ENCODE data around the gene TEAD2.

DNA sequence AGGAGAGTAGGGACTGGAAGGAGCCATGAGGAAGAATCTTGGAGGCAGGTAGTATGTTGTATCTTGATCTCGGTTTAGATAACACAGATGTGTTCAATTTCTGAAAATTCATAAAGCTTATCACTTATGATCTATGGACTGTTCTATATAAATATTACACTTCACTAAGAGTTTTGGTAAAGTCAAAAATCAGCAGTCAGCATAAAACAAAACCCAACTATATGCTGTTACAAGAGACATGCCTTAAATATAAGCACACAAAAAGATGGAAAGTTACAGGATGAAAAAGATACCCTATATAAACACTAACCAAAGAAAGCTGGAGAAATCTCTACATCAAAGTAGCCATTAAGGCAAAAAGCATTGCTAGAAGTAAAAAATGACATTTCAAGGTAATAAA is 21.4 kb upstream of the TEAD2 start:
- TF ChIP-seq, protein P1, sequence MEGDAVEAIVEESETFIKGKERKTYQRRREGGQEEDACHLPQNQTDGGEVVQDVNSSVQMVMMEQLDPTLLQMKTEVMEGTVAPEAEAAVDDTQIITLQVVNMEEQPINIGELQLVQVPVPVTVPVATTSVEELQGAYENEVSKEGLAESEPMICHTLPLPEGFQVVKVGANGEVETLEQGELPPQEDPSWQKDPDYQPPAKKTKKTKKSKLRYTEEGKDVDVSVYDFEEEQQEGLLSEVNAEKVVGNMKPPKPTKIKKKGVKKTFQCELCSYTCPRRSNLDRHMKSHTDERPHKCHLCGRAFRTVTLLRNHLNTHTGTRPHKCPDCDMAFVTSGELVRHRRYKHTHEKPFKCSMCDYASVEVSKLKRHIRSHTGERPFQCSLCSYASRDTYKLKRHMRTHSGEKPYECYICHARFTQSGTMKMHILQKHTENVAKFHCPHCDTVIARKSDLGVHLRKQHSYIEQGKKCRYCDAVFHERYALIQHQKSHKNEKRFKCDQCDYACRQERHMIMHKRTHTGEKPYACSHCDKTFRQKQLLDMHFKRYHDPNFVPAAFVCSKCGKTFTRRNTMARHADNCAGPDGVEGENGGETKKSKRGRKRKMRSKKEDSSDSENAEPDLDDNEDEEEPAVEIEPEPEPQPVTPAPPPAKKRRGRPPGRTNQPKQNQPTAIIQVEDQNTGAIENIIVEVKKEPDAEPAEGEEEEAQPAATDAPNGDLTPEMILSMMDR (IDR thresholded peaks at IDR 0.05; ENCODE audit: low read depth, low read length), result no peak
- TF ChIP-seq EZH2phosphoT487 (IDR thresholded peaks at IDR 0.05; ENCODE audit: low read depth), result no peak
